ENCODE data around the gene ANKRD44. TPM values are rescaled to one million over a fixed set of nuclear protein-coding genes. Genes with fewer than 3 reads are reported as not detected.

The ANKRD44 gene
- polyA plus RNA-seq, 1 experiment: 14.7 TPM

GRCh38 chr2:197034292-197034691 is 276.3 kb downstream of the ANKRD44 start:
- POLR2A ChIA-PET: no interaction called here
- no peaks in the 10 kb centered on the region for H3K9me3 ChIP-seq (ENCODE audit: control insufficient read depth, insufficient read depth, low read length)
- H3K27me3 ChIP-seq (ENCODE audit: control insufficient read depth, insufficient read depth, low read length): no peaks in the 10 kb centered on the region
- no peak for DNase-seq (ENCODE audit: low read depth, low spot score)
- CTCF ChIA-PET: interaction anchor here (0.9 to 1.0 kb wide), 2 partner anchors 22 to 79 kb away, joined by 3 to 5 read pairs; no protein-coding TSS in a partner anchor
- H3K27ac ChIP-seq (ENCODE audit: low read depth, low read length): no peak overlapping the region
- no peak for TF ChIP-seq CTCF (IDR thresholded peaks at IDR 0.05; ENCODE audit: low read depth, low read length)
- no peak overlapping the region for H3K4me3 ChIP-seq (ENCODE audit: low read depth, low read length)

GRCh38 chr2:197033222-197033621 is 277.4 kb downstream of the ANKRD44 start:
- H3K9me3 ChIP-seq (ENCODE audit: control insufficient read depth, insufficient read depth, low read length): no peaks in the 10 kb centered on the region
- H3K27me3 ChIP-seq (ENCODE audit: control insufficient read depth, insufficient read depth, low read length): no peaks in the 10 kb centered on the region
- H3K27ac ChIP-seq (ENCODE audit: low read depth, low read length): no peak overlapping the region
- CTCF ChIA-PET: interaction anchor here (1.1 kb wide), 1 partner anchor 22 kb away, joined by 8 read pairs; no protein-coding TSS in a partner anchor
- H3K4me3 ChIP-seq (ENCODE audit: low read depth, low read length): no peak overlapping the region
- TF ChIP-seq CTCF (IDR thresholded peaks at IDR 0.05; ENCODE audit: low read depth, low read length): no peak
- no peak for DNase-seq (ENCODE audit: low read depth, low spot score)
- POLR2A ChIA-PET: no interaction called here

GRCh38 chr2:197031803-197032202 is 278.8 kb downstream of the ANKRD44 start:
- Histone ChIP-seq H3K27me3 (ENCODE audit: control insufficient read depth, insufficient read depth, low read length) (no peaks in the 10 kb centered on the region), H3K4me3 (ENCODE audit: low read depth, low read length) (no peak overlapping the region), H3K27ac (ENCODE audit: low read depth, low read length) (no peak overlapping the region), H3K9me3 (ENCODE audit: control insufficient read depth, insufficient read depth, low read length) (no peaks in the 10 kb centered on the region)
- DNase-seq (ENCODE audit: low read depth, low spot score): no peak
- no peak for TF ChIP-seq CTCF (IDR thresholded peaks at IDR 0.05; ENCODE audit: low read depth, low read length)
- ChIA-PET POLR2A (no interaction called here), CTCF (interaction anchor here (1.4 kb wide), 1 partner anchor 20 kb away, joined by 4 read pairs; no protein-coding TSS in a partner anchor)

GRCh38 chr2:197030090-197030489 is 280.5 kb downstream of the ANKRD44 start:
- CTCF ChIA-PET: no interaction called here
- Histone ChIP-seq H3K27me3 (ENCODE audit: control insufficient read depth, insufficient read depth, low read length) (no peaks in the 10 kb centered on the region), H3K9me3 (ENCODE audit: control insufficient read depth, insufficient read depth, low read length) (no peaks in the 10 kb centered on the region), H3K4me3 (ENCODE audit: low read depth, low read length) (no peak overlapping the region), H3K27ac (ENCODE audit: low read depth, low read length) (no peak overlapping the region)
- no peak for DNase-seq (ENCODE audit: low read depth, low spot score)
- no peak for TF ChIP-seq CTCF (IDR thresholded peaks at IDR 0.05; ENCODE audit: low read depth, low read length)
- POLR2A ChIA-PET: no interaction called here

- Histone ChIP-seq H3K4me3 (ENCODE audit: low read depth, low read length) (no peak overlapping the region), H3K27me3 (ENCODE audit: control insufficient read depth, insufficient read depth, low read length) (no peaks in the 10 kb centered on the region), H3K9me3 (ENCODE audit: control insufficient read depth, insufficient read depth, low read length) (no peaks in the 10 kb centered on the region), H3K27ac (ENCODE audit: low read depth, low read length) (no peak overlapping the region)
- no peak for DNase-seq (ENCODE audit: low read depth, low spot score)
- POLR2A ChIA-PET: no interaction called here
- CTCF ChIA-PET: interaction anchor here (1.0 to 1.5 kb wide), 8 partner anchors 12 to 140 kb away, joined by 3 to 7 read pairs (median 3); no protein-coding TSS in a partner anchor
- TF ChIP-seq CTCF (IDR thresholded peaks at IDR 0.05; ENCODE audit: low read depth, low read length): no peak
Observed at GRCh38 chr2:197028633-197029032, 281.9 kb downstream of the ANKRD44 start.

Measured in AG04450 (cell line).